Measurements from ENCODE around the gene ISCU.

Gene ISCU

GRCh38 chr12:108563804-108564151, 1.4 kb downstream of the ISCU start:
- Histone ChIP-seq H2AFZ (ENCODE audit: low read depth, low read length) (no peak overlapping the region), H3K4me2 (ENCODE audit: low read length) (peak overlapping the region; percentile 91), H3K9ac (ENCODE audit: low read length) (peak overlapping the region; percentile 46), H3K36me3 (replicated peaks; ENCODE audit: low read depth, low read length) (peaks cover 39% of the 10 kb centered on the region), H3K27me3 (ENCODE audit: low read depth, low read length) (no peaks in the 10 kb centered on the region), H3K4me3 (ENCODE audit: low read length) (peak overlapping the region; percentile 91), H3K9me3 (ENCODE audit: insufficient read depth, low read length) (no peaks in the 10 kb centered on the region), H3K27ac (ENCODE audit: low read length) (peak overlapping the region; percentile 25), H3K79me2 (ENCODE audit: low read length) (peaks cover 54% of the 10 kb centered on the region), H3K4me1 (ENCODE audit: low read length) (peaks cover 64% of the 10 kb centered on the region), H4K20me1 (ENCODE audit: insufficient read depth, low read length) (peaks cover 12% of the 10 kb centered on the region)
- TF ChIP-seq, protein P1, sequence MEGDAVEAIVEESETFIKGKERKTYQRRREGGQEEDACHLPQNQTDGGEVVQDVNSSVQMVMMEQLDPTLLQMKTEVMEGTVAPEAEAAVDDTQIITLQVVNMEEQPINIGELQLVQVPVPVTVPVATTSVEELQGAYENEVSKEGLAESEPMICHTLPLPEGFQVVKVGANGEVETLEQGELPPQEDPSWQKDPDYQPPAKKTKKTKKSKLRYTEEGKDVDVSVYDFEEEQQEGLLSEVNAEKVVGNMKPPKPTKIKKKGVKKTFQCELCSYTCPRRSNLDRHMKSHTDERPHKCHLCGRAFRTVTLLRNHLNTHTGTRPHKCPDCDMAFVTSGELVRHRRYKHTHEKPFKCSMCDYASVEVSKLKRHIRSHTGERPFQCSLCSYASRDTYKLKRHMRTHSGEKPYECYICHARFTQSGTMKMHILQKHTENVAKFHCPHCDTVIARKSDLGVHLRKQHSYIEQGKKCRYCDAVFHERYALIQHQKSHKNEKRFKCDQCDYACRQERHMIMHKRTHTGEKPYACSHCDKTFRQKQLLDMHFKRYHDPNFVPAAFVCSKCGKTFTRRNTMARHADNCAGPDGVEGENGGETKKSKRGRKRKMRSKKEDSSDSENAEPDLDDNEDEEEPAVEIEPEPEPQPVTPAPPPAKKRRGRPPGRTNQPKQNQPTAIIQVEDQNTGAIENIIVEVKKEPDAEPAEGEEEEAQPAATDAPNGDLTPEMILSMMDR (IDR thresholded peaks at IDR 0.05; ENCODE audit: low read depth, low read length), result no peak
- no peak for TF ChIP-seq EZH2phosphoT487 (IDR thresholded peaks at IDR 0.05; ENCODE audit: low read depth)

DNA sequence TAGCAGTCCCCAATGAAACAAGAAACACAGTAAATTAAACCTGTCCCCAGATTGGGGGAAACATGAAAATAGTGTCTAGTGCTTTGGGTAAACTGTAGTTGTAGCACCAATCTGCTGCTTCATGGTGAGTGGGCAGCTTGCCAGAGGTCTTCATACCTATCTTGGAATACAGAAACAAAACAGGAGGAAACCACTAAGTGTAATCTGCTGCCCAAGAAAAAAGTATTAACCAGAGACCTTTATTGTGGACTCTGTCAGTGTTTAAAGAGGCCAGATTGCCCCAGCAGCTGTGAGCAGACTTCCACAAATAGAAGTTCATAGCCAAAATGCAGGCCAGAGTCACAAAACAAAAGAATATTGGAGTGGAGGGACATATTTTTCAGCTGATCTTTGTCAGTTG, 2.3 kb downstream of the ISCU start:
- Histone ChIP-seq H3K36me3 (replicated peaks; ENCODE audit: low read depth, low read length) (peaks cover 42% of the 10 kb centered on the region), H3K4me2 (ENCODE audit: low read length) (no peak overlapping the region), H3K9ac (ENCODE audit: low read length) (no peak overlapping the region), H3K4me1 (ENCODE audit: low read length) (peaks cover 65% of the 10 kb centered on the region), H3K79me2 (ENCODE audit: low read length) (peaks cover 44% of the 10 kb centered on the region), H3K27me3 (ENCODE audit: low read depth, low read length) (no peaks in the 10 kb centered on the region), H4K20me1 (ENCODE audit: insufficient read depth, low read length) (peaks cover 5% of the 10 kb centered on the region), H3K27ac (ENCODE audit: low read length) (peak overlapping the region; percentile 5; the same call in 1 of the 2 replicates), H3K4me3 (ENCODE audit: low read length) (no peak overlapping the region), H3K9me3 (ENCODE audit: insufficient read depth, low read length) (no peaks in the 10 kb centered on the region), H2AFZ (ENCODE audit: low read depth, low read length) (no peak overlapping the region)
- TF ChIP-seq, protein P1 (IDR thresholded peaks at IDR 0.05; ENCODE audit: low read depth, low read length), result no peak
- no peak for TF ChIP-seq EZH2phosphoT487 (IDR thresholded peaks at IDR 0.05; ENCODE audit: low read depth)

GRCh38 chr12:108565146-108565545, 2.8 kb downstream of the ISCU start:
- H3K27ac ChIP-seq (ENCODE audit: low read length), result peak overlapping the region; percentile 99; the same call in 1 of the 2 replicates
- peak overlapping the region; percentile 79; the same call in 1 of the 2 replicates for H3K4me2 ChIP-seq (ENCODE audit: low read length)
- peaks cover 42% of the 10 kb centered on the region for H3K36me3 ChIP-seq (replicated peaks; ENCODE audit: low read depth, low read length)
- H2AFZ ChIP-seq (ENCODE audit: low read depth, low read length), result no peak overlapping the region
- peaks cover 1% of the 10 kb centered on the region for H4K20me1 ChIP-seq (ENCODE audit: insufficient read depth, low read length)
- H3K4me3 ChIP-seq (ENCODE audit: low read length), result no peak overlapping the region
- H3K79me2 ChIP-seq (ENCODE audit: low read length), result peaks cover 40% of the 10 kb centered on the region
- no peak for TF ChIP-seq EZH2phosphoT487 (IDR thresholded peaks at IDR 0.05; ENCODE audit: low read depth)
- TF ChIP-seq, protein P1 (IDR thresholded peaks at IDR 0.05; ENCODE audit: low read depth, low read length), result no peak
- H3K9ac ChIP-seq (ENCODE audit: low read length), result no peak overlapping the region
- H3K4me1 ChIP-seq (ENCODE audit: low read length), result peaks cover 65% of the 10 kb centered on the region
- H3K9me3 ChIP-seq (ENCODE audit: insufficient read depth, low read length), result no peaks in the 10 kb centered on the region
- H3K27me3 ChIP-seq (ENCODE audit: low read depth, low read length), result no peaks in the 10 kb centered on the region

- Histone ChIP-seq H3K36me3 (replicated peaks; ENCODE audit: low read depth, low read length) (peaks cover 42% of the 10 kb centered on the region), H2AFZ (ENCODE audit: low read depth, low read length) (no peak overlapping the region), H3K27ac (ENCODE audit: low read length) (peak overlapping the region; percentile 99), H3K9me3 (ENCODE audit: insufficient read depth, low read length) (no peaks in the 10 kb centered on the region), H3K4me3 (ENCODE audit: low read length) (peak overlapping the region; percentile 4; the same call in 1 of the 2 replicates), H3K4me2 (ENCODE audit: low read length) (peak overlapping the region; percentile 79), H3K9ac (ENCODE audit: low read length) (peak overlapping the region; percentile 85), H3K4me1 (ENCODE audit: low read length) (peaks cover 74% of the 10 kb centered on the region), H4K20me1 (ENCODE audit: insufficient read depth, low read length) (no peaks in the 10 kb centered on the region), H3K79me2 (ENCODE audit: low read length) (peaks cover 32% of the 10 kb centered on the region), H3K27me3 (ENCODE audit: low read depth, low read length) (no peaks in the 10 kb centered on the region)
- TF ChIP-seq, protein P1 (IDR thresholded peaks at IDR 0.05; ENCODE audit: low read depth, low read length), result no peak
- TF ChIP-seq EZH2phosphoT487 (IDR thresholded peaks at IDR 0.05; ENCODE audit: low read depth), result no peak
Measured at GRCh38 chr12:108565976-108566375, 3.6 kb downstream of the ISCU start.

All from OCI-LY3 (cell line).